Measurements from ENCODE around the gene ALDH3B1. TPM values are rescaled to one million over a fixed set of nuclear protein-coding genes. Genes with fewer than 3 reads are reported as not detected.

The ALDH3B1 gene
- total RNA-seq, 2 experiments from 2014 or later, result 0.09 to 0.11 TPM

DNA sequence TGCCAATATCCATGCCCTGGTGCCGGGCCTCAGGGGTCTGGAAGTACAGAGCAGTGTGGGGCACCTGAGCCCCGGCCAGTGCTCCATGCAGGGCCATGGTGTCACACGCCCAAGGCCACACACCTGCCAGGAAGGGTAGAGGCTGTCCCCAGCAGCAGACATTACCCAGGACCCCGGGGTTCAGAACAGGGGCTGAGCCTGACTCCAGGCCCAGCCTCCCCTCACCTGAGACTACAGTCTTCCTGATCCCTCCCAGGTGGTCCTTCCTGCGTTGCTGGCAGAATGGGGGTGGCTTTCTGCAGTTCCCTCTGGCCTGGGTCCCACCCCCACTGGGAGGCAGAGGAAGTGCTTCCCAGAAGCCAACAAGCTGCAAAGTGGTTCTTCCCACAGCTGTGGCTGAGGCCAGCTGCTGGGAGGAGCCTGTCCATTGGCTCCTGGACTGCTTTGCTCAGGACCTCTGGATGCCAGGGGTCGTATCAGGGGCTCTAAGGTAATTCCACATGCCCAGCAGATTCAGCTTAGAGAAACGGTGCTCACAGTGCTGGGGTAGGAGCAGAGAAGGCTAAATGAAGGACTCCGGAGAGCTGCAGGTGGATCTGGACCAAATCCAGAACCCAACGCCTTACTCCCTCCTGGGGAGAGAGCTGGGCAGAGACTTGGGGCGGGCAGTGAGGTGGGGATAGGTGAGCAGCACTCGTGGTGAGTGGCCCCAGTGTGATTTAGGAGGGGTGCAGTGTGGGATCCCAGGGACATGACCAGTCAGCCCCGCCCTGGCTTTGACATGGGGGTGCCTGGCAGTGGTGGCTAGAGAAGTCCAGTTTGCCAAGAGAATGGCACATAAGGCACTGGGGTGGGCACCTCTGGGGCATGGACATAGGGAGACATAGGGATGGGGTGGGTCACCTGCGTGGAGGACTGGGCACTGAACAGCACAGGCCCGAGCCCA is 41.3 kb downstream of the ALDH3B1 start:
- intact Hi-C loops (cut with micrococcal nuclease), result no loop called here
- Mint-ChIP-seq H3K9me3 (no peaks in the 10 kb centered on the region), H3K36me3 (ENCODE audit: low read depth) (peaks cover 15% of the 10 kb centered on the region), H3K4me3 (no peak overlapping the region), H3K27ac (peak overlapping the region; percentile 10), H3K27me3 (no peaks in the 10 kb centered on the region), H3K4me1 (ENCODE audit: low read depth) (no peaks in the 10 kb centered on the region)
- DNase-seq (no peak), ATAC-seq (no peak)
- ChIA-PET POLR2A (interaction anchor here (1.1 to 4.1 kb wide), 3 partner anchors 11 to 144 kb away, joined by 3 to 45 read pairs (median 4); partner anchors contain the start of gene TCIRG1), CTCF (no interaction called here)
- TF ChIP-seq, protein P1, sequence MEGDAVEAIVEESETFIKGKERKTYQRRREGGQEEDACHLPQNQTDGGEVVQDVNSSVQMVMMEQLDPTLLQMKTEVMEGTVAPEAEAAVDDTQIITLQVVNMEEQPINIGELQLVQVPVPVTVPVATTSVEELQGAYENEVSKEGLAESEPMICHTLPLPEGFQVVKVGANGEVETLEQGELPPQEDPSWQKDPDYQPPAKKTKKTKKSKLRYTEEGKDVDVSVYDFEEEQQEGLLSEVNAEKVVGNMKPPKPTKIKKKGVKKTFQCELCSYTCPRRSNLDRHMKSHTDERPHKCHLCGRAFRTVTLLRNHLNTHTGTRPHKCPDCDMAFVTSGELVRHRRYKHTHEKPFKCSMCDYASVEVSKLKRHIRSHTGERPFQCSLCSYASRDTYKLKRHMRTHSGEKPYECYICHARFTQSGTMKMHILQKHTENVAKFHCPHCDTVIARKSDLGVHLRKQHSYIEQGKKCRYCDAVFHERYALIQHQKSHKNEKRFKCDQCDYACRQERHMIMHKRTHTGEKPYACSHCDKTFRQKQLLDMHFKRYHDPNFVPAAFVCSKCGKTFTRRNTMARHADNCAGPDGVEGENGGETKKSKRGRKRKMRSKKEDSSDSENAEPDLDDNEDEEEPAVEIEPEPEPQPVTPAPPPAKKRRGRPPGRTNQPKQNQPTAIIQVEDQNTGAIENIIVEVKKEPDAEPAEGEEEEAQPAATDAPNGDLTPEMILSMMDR (IDR thresholded peaks at IDR 0.05), result no peak

DNA sequence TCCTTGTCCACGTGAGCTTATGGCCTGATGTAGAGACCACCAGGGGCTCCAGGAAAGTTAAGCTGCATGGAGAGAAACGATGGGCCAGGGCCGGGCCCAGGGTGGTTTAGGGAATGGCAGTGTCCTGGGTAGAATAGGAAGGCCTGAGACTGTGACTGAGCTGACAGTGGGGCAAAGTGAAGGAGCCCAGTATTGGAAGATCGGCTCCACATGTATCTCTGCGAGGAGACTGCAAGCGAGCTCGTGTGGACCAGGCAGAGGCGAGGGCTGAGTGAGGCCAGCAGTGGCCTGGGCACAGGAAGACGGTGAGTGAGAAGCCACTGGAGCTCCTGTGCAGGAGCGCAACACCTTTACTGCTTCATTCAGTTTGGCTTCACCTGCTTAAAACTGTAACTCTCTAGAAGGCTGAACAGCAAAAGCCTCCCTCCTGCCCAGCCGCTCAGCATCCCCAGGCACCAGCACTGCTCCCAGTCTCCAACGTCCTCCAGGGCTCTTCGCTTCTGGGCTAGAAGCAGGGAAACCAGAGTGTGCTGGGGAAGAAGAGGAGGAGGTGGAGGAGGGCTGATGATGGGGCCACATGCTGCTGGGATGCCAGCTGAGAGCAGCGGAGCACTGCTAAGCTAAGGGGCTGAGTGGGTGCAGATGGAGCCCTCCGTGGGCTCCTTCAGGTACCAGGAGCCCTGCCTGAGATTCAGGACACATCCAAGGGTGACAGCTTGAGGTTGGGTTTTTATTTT is 42.2 kb downstream of the ALDH3B1 start:
- ChIA-PET CTCF (no interaction called here), POLR2A (interaction anchor here (0.8 to 4.1 kb wide), 4 partner anchors 12 to 143 kb away, joined by 3 to 45 read pairs (median 4); partner anchors contain the start of genes ALDH3B1 and TCIRG1)
- Mint-ChIP-seq H3K36me3 (ENCODE audit: low read depth) (peaks cover 12% of the 10 kb centered on the region), H3K4me3 (no peak overlapping the region), H3K27me3 (no peaks in the 10 kb centered on the region), H3K9me3 (no peaks in the 10 kb centered on the region), H3K27ac (peak overlapping the region; percentile 10), H3K4me1 (ENCODE audit: low read depth) (no peaks in the 10 kb centered on the region)
- DNase-seq (no peak), ATAC-seq (no peak)
- TF ChIP-seq, protein P1 (IDR thresholded peaks at IDR 0.05), result no peak
- intact Hi-C loops (cut with micrococcal nuclease), result no loop called here

DNA sequence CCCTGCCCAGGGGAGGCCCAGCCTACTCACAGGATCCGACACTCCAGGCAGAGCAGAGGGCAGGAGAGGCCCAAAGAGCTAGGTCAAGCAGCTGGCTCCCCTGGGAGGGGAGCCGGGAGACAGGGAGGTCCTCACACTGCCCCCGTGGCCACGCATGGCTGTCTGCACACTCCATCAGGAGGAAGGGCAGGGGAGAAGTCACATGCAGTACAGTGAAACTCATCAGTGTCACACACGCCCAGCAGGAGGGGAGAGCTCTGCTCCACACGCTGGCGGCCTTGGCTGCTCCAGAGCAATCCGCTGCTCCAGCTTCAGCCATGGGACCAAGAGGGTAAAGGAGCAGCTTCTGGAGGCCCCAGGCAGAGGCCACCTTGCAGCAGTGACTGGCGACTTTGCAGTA is 43.0 kb downstream of the ALDH3B1 start:
- no peaks in the 10 kb centered on the region for H3K4me1 Mint-ChIP-seq (ENCODE audit: low read depth)
- no peak overlapping the region for H3K27ac Mint-ChIP-seq
- CTCF ChIA-PET, result no interaction called here
- H3K4me3 Mint-ChIP-seq, result no peak overlapping the region
- POLR2A ChIA-PET, result interaction anchor here (0.6 to 4.1 kb wide), 3 partner anchors 13 to 89 kb away, joined by 3 to 45 read pairs (median 3); partner anchors contain the start of genes ALDH3B1 and TCIRG1
- peaks cover 12% of the 10 kb centered on the region for H3K36me3 Mint-ChIP-seq (ENCODE audit: low read depth)
- no peaks in the 10 kb centered on the region for H3K27me3 Mint-ChIP-seq
- no peaks in the 10 kb centered on the region for H3K9me3 Mint-ChIP-seq
- DNase-seq (no peak), ATAC-seq (no peak)
- TF ChIP-seq, protein P1 (IDR thresholded peaks at IDR 0.05), result no peak
- intact Hi-C loops (cut with micrococcal nuclease), result no loop called here

DNA sequence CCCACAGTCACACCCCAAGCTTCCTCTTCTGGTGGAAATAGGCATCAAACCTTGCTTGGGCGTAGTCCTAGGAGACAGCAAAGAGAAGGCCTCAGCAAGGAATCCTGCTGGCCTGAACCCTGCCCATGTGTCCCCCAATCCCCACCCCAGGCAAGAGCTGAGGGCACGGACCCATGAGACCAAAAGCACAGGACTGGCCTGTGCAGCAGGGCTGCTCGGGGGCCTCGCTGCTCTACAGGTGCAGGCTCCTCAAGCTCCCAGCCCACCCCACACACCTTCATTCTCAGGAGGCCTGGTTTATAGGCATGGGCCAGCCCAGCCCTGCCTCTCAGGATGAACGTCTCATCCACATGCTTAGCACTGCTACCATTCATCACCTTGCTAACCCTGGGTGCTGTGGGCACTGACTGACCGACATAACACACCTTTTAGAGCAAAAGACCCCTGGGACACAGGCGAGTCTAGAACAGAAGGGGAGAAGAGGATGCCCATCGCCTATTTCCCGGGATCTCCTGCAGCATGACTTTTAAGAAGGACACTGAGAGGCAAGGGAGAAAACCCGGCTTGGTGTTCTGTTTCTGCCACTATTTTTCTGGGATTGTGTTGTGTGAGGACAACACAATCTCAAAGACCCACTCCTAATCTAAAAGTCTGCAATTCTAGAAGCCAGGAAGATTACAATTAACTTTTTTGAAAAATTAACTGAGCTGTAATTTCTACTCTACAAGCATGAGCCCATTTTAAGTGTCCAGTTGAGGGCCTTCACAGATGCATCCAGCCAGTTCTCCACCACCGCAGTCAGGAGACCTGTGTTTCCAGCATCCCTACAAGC is 44.1 kb downstream of the ALDH3B1 start:
- POLR2A ChIA-PET, result interaction anchor here (0.6 to 1.7 kb wide), 2 partner anchors 13 to 320 kb away, joined by 4 read pairs; no protein-coding TSS in a partner anchor

More for the DNA sequence above, 44.1 kb downstream of the ALDH3B1 start:
- Mint-ChIP-seq H3K27me3 (no peaks in the 10 kb centered on the region), H3K27ac (no peak overlapping the region), H3K9me3 (no peaks in the 10 kb centered on the region), H3K36me3 (ENCODE audit: low read depth) (peaks cover 12% of the 10 kb centered on the region), H3K4me1 (ENCODE audit: low read depth) (no peaks in the 10 kb centered on the region), H3K4me3 (no peak overlapping the region)
- CTCF ChIA-PET, result no interaction called here
- ATAC-seq (no peak), DNase-seq (no peak)
- intact Hi-C loops (cut with micrococcal nuclease), result no loop called here
- TF ChIP-seq, protein P1 (IDR thresholded peaks at IDR 0.05), result no peak
